GM21526 (cell line): ENCODE data around the gene PPP6R3.
"Not testable (repeated sequence)": the region's sequence is repeated elsewhere in the genome, so short reads cannot be mapped to it uniquely, and the experiment has no call there.

Experiments used
- ATAC-seq: cut with Tn5 transposase; IDR thresholded peaks from one replicate; pipeline ENCODE4 v1.9.1; 2021; ENCODE audit warnings: moderate library complexity; ENCODE audit not compliant: unreplicated experiment, low FRiP score

Gene PPP6R3

DNA sequence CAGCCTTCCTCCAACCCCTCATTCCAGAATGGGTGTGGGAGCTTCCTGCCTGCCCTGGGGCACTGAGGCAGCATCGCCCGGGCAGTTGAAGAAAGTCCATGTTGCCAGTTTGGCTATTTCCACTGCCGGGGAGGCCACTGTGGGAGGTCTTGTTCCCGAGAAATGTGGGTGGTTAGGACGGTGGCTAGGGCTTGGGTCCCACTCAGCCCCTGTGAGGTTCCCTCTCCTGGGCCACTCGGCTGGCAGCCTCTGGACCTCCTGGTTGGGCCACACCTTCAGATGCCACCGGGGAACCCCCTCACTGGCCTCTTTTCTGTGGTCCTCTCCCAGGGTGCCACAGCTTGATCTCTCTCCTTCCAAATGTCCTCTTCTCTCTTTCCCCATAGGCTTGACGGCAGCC is 5.1 kb upstream of the PPP6R3 start:
- ATAC-seq, result no peak

DNA sequence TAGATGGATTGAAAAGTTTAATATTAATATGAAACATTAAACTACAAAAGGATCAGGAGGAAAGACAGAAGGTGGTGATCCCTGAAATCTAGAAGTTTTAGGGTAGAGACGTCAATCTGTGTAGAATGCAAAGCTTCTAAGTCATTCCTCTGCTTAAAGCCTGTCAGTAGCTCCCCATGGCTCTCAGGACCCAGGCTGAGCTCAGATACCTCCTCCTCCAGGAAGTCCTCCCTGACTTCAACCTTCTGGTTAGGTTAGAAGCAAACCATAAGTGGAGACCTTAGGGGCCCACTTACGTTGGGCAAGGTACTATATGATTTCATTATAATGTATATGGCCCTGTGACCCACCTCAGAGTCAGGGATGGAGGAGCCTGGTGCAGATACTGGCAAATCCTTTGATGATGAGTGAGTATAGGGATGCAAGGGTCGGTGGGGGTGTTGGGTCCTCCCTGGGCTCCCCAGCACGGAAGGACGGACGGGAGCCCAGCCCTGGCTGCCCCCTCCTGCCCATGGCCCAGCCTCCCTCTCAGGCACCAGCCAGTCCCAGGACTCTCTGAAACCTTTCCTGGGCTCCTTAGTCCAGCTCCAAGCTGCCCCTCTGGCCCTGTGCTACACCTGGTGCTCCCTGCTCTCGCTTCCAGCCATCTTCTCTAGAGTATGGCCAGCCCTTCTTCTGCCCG is 3.2 kb upstream of the PPP6R3 start:
- no peak for ATAC-seq

DNA sequence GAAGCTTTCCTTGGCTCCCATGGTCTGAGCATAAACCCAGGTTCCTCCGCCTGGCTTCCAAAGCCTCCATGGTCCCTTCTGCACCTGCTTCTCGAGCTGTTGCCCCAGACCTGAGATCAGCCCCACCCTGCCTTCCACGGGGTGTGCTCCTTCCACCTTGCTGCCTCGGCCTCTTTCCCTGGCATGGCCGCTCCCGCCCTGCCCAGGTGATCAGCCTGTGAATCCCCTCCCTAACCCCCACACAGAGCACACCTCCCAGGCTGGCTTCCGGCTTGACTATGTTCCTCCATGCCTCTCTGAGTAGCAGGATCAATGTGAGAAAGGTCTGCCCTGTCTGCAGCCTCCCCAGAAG is 2.7 kb upstream of the PPP6R3 start:
- no peak for ATAC-seq

DNA sequence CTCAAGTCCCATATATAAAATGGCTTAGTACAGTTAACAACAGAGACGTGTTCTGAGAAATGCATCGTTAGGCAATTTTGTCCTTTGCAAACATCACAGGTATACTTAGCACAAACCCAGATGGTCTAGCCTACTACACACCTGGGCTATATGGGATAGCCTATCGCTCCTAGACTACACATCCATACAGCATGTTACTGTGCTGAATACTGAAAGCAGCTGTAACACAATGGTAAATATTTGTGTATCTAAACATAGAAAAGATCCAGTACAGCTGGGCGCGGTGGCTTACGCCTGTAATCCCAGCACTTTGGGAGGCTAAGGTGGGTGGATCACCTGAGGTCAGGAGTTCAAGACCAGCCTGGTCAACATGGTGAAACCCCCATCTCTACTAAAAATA is 2.2 kb upstream of the PPP6R3 start:
- not testable (repeated sequence) for ATAC-seq

DNA sequence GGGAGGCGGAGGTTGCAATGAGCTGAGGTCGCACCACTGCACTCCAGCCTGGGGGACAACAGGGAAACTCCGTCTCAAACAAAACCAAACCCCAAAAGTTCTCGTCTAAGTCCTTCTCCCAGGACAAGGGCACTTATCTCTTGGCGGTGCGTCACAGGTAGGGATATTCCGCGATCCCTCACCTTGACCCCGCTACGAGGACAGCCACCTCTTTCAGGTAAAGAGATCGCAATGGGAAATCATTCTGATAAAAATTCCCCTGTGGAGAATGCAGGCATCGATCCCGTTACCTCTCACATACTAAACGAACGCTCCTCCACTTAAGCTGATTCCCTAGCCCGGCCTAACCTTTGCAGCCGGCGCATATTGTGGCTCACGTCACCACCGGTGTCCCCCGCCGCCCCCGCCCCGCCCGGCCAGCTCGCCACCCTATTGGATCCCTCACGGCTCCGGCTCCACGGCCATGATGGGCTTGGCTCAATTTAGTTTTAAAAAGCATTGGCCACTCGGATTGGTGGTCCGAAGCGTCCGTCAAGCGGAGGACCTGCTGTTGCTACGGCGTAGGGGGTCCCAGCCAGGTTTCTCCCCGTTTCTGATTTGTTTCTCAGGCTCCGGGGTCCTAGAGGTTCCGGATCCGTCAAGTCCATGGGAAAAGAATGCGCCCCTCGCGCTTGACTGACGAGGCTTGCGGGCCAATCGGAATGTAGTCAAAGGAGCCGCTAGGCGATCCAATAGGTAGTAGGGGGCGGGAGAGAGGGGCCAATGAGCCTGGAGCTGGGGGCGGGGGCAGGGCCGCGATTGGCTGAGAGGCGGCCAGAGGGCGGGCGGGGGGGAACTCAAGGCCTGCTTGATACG is 439 bp upstream of the PPP6R3 start:
- ATAC-seq, result peak; percentile 73

GRCh38 chr11:68461575-68461917 is 994 bp downstream of the PPP6R3 start:
- no peak for ATAC-seq

DNA sequence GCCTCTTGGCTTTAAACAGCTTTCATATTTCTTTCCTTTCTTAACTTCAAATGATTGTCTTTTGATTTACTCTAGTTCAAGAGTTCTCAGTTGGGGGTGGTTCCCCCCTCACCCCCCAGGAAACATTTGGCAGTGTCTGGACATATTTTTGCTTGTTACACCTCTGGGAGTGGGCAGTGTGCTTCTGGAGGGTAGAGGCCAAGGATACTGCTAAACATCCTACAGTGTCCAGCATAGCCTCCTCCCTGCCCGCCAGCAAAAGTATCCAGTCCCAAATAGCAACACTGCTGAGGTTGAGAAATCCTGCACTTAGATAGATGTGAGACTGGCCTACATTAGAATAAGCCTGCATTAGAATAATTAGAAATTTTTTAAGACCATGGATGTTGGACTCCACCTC is 3.2 kb downstream of the PPP6R3 start:
- ATAC-seq, result no peak

DNA sequence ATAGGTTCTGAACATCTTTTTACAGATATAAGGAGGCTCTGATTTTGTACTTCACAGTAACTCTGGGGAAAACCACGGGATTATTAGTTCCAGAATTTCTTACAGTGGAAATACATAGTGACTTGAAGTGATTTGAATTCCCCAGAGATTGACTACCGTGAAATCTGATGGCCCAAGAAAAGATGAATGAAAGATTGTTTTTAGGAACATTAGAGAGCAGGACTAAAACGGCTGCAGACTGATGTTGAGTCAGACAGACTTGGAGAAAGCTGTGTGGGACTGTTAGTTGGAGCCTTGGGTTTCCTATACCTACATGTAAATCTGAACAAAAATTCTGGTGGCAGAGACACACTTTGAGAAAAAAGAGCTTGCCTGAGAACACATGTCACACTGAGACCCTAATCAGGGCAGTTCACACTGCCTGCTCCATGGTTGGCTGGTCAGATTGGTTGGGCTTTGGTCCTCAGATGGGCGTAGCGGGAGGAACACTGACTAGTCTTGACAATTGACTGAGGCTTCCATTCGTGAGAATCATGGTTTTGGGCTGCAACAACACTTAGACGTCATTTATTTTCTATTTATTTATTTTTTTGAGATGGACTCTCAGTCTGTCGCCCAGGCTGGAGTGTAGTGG is 6.8 kb downstream of the PPP6R3 start:
- ATAC-seq, result no peak

- no peak for ATAC-seq
These were observed 7.8 kb downstream of the PPP6R3 start for GRCh38 chr11:68468217-68468828.

DNA sequence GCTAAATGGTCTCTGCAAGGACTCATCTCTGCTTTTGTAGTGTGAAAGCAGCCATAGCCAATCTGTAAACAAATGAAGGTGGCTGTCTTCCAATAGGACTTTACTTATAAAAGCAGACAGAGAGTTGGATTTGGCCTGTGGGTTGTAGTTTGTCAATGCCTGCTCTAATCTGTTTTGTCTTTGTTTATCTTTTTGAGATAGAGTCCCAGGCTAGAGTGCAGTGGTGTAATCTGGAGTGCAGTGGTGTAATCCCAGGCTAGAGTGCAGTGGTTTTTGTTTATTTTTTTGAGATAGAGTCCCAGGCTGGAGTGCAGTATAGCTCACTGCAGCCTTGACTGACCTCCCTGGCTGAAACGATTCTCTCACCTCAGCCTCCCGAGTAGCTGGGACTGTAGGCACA is 8.6 kb downstream of the PPP6R3 start:
- no peak for ATAC-seq

- no peak for ATAC-seq
These were observed 9.1 kb downstream of the PPP6R3 start for GRCh38 chr11:68469642-68470041.

DNA sequence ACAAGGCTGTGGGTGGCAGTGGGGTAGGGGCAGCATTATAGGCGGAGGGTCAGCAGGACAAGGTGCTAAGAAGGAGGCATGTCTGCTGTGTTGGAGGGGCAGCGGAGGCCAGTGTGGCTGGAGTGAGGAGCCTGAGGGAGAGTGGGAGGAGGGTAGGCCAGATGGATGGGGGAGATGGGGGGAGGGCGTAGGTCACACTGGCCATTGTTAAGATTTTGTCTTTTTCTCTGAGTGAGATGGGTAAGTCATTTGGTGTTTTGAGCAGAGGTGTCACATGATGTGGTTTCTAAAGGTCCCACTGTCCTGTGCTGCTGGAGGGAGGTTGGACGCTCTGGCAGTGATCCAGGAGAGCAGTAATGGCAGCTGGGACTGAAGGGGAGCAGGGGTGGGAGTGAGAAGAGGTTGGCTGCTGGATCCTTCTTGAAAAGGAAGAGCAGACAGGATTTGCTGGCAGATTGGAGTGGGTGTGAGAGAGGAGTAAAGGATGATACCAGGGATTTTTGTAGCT is 9.8 kb downstream of the PPP6R3 start:
- ATAC-seq, result no peak

DNA sequence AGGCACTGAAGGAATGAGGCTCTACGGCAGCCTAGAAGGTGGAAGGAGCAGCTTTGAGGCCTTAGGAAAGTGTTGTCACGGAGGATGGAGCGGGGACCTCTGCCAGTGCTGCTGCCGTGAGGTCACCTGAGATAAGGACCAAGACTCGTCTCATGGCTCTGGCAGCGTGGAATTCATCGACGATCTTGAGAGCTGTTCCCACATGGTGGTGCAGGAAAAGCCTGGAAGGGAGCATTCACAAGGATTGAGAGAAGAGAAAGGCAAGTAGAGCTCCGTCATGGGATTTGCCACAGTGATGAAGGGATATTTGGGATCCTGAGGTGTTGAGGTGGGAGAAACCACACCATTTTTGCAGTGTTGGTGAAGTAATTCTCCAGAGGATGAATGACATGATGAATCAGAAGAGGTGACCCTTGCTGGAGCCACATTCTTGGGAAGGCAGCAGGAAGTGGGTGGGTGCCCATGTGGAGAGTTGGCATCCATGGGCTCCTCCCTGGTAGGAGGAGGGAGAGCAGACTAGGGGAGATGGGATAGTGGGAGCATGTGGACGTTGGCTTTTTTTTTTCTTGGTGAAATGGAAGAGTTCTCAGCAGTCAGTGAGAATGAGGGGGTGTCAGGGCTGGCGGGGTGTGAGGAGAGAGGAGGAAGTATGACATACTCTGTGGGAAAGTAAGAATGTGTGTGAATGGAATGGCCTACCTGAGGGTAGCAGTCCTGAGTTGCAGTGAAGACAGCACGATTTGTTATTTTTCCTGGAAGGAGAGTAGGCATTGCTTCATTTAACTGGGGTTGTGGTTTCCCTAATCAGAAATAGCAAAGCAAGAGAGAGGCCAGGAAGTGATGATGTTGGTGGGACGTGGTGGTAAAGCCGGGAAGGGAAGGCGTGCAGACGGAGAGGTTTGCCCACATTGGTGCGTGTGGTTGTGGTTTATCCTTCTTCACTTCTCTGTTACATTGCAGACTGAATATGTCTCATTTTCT is 11.1 kb downstream of the PPP6R3 start:
- no peak for ATAC-seq

GRCh38 chr11:68472778-68473177 is 12.2 kb downstream of the PPP6R3 start:
- ATAC-seq, result no peak

GRCh38 chr11:68473693-68474092 is 13.1 kb downstream of the PPP6R3 start:
- ATAC-seq, result no peak

GRCh38 chr11:68475626-68476025 is 15.1 kb downstream of the PPP6R3 start:
- ATAC-seq, result not testable (repeated sequence)

GRCh38 chr11:68479390-68479789 is 18.8 kb downstream of the PPP6R3 start:
- ATAC-seq, result no peak

DNA sequence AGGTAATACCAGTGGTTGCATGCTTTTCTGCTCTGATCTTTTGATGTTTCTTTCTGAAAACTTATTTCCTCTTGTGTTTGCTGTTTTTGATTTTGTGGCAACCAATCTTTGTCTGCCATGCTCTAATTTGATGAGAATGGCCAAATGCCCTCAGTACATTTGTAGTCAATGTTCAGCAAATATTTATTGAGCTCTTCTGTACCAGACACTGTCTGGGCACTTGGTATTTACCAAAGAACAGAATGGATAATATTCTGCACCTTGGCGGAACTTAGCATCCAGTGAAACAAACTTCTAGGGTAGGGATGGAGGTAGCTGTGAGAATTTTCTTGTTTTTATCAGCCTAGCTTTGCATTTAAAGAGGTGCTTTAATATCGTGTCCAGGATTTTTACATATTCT is 19.6 kb downstream of the PPP6R3 start:
- ATAC-seq, result no peak

GRCh38 chr11:68480852-68481510 is 20.4 kb downstream of the PPP6R3 start:
- ATAC-seq, result no peak
